Panc1 (cell line): ENCODE measurements around the gene DKK3.

Source experiments
- CTCF ChIP-seq: fragments of 450-650 bp; IDR thresholded peaks from 2 replicates; pipeline ENCODE4 v1.5.1; 2017; ENCODE audit warnings: mild to moderate bottlenecking
- POLR2AphosphoS5 ChIP-seq: IDR thresholded peaks from 2 replicates; pipeline ENCODE4 v1.6.1; 2012; ENCODE audit warnings: mild to moderate bottlenecking, low read depth, low read length, moderate library complexity
- SIN3A ChIP-seq: IDR thresholded peaks from 2 replicates; pipeline ENCODE4 v1.6.1; 2012; ENCODE audit warnings: low read depth, mild to moderate bottlenecking, low read length, moderate library complexity, borderline replicate concordance; ENCODE audit not compliant: insufficient read depth

GRCh38 chr11:11916981-11917399 lies 91.4 kb downstream of the DKK3 start:
- no peak for TF ChIP-seq CTCF
- TF ChIP-seq SIN3A: no peak
- TF ChIP-seq POLR2AphosphoS5: no peak
